Astrocyte of the spinal cord (primary cell): ENCODE data around the gene COMMD1.

ENCODE experiments used
- DNase-seq: peaks from one replicate; pipeline ENCODE4 v3.0.0; 2011; ENCODE audit warnings: low read depth, low spot score
- H3K4me3 ChIP-seq: 2 replicates; pipeline ENCODE4 v1.5.1; 2011; ENCODE audit warnings: low read depth, mild to moderate bottlenecking, low read length, moderate library complexity
- CTCF ChIP-seq: IDR thresholded peaks from 2 replicates; pipeline ENCODE4 v1.5.1; 2012; ENCODE audit warnings: low read depth, mild to moderate bottlenecking, low read length, inconsistent platforms
- in situ Hi-C: cut with HindIII; loops from 2 replicates; pipeline ENCODE4 v1.10.0; 2017; ENCODE audit warnings: low sequenced_read_pairs

COMMD1 gene

GRCh38 chr2:62046141-62046540 lies 140.7 kb downstream of the COMMD1 start:
- no peak overlapping the region for H3K4me3 ChIP-seq
- DNase-seq, result no peak
- TF ChIP-seq CTCF, result no peak
- in situ Hi-C loops, result no loop called here

- in situ Hi-C loops, result no loop called here
- no peak for TF ChIP-seq CTCF
- peak; percentile 35 for DNase-seq
Observed at GRCh38 chr2:62050456-62051045, 145.1 kb downstream of the COMMD1 start.

GRCh38 chr2:62054029-62054791 lies 148.7 kb downstream of the COMMD1 start:
- in situ Hi-C loops, result no loop called here
- DNase-seq, result no peak
- no peak for TF ChIP-seq CTCF
- no peak overlapping the region for H3K4me3 ChIP-seq

More at GRCh38 chr2:62050456-62051045, 145.1 kb downstream of the COMMD1 start:
- H3K4me3 ChIP-seq, result no peak overlapping the region

GRCh38 chr2:62054916-62055450 lies 149.5 kb downstream of the COMMD1 start:
- no peak overlapping the region for H3K4me3 ChIP-seq
- DNase-seq, result no peak
- in situ Hi-C loops, result no loop called here
- TF ChIP-seq CTCF, result no peak

- TF ChIP-seq CTCF, result no peak
- in situ Hi-C loops, result no loop called here
- H3K4me3 ChIP-seq, result no peak overlapping the region
- no peak for DNase-seq
Observed at GRCh38 chr2:62055724-62056336, 150.4 kb downstream of the COMMD1 start.

GRCh38 chr2:62056341-62056740 lies 150.9 kb downstream of the COMMD1 start:
- in situ Hi-C loops, result no loop called here
- no peak overlapping the region for H3K4me3 ChIP-seq
- DNase-seq, result no peak
- no peak for TF ChIP-seq CTCF
